ENCODE measurements around the gene ZBTB40.

The ZBTB40 gene

GRCh38 chr1:22572818-22573217 is 121.2 kb downstream of the ZBTB40 start:
- H3K9ac ChIP-seq (ENCODE audit: low read length), result no peak overlapping the region
- TF ChIP-seq CTCF (IDR thresholded peaks at IDR 0.05; ENCODE audit: low read depth, low read length) (no peak), EZH2phosphoT487 (IDR thresholded peaks at IDR 0.05; ENCODE audit: low read depth) (no peak)
- H3K27ac ChIP-seq (ENCODE audit: low read length), result no peak overlapping the region
- H3K4me2 ChIP-seq (ENCODE audit: low read length), result no peak overlapping the region
- no peaks in the 10 kb centered on the region for H3K9me3 ChIP-seq (ENCODE audit: insufficient read depth, low read length)
- no peak overlapping the region for H3K4me3 ChIP-seq (ENCODE audit: low read length)
- H3K27me3 ChIP-seq (ENCODE audit: low read depth, low read length), result no peaks in the 10 kb centered on the region
- H3K79me2 ChIP-seq (ENCODE audit: low read length), result no peaks in the 10 kb centered on the region
- no peaks in the 10 kb centered on the region for H3K4me1 ChIP-seq (ENCODE audit: low read length)
- H2AFZ ChIP-seq (ENCODE audit: low read depth, low read length), result no peak overlapping the region
- H4K20me1 ChIP-seq (ENCODE audit: insufficient read depth, low read length), result no peaks in the 10 kb centered on the region
- no peaks in the 10 kb centered on the region for H3K36me3 ChIP-seq (replicated peaks; ENCODE audit: low read depth, low read length)

GRCh38 chr1:22573237-22573636 is 121.6 kb downstream of the ZBTB40 start:
- Histone ChIP-seq H2AFZ (ENCODE audit: low read depth, low read length) (no peak overlapping the region), H3K79me2 (ENCODE audit: low read length) (no peaks in the 10 kb centered on the region), H3K36me3 (replicated peaks; ENCODE audit: low read depth, low read length) (no peaks in the 10 kb centered on the region), H3K9ac (ENCODE audit: low read length) (no peak overlapping the region), H3K4me3 (ENCODE audit: low read length) (no peak overlapping the region), H4K20me1 (ENCODE audit: insufficient read depth, low read length) (no peaks in the 10 kb centered on the region), H3K27ac (ENCODE audit: low read length) (no peak overlapping the region), H3K4me1 (ENCODE audit: low read length) (no peaks in the 10 kb centered on the region), H3K9me3 (ENCODE audit: insufficient read depth, low read length) (no peaks in the 10 kb centered on the region), H3K4me2 (ENCODE audit: low read length) (no peak overlapping the region), H3K27me3 (ENCODE audit: low read depth, low read length) (no peaks in the 10 kb centered on the region)
- TF ChIP-seq CTCF (IDR thresholded peaks at IDR 0.05; ENCODE audit: low read depth, low read length) (no peak), EZH2phosphoT487 (IDR thresholded peaks at IDR 0.05; ENCODE audit: low read depth) (no peak)

GRCh38 chr1:22575532-22576149 is 124.0 kb downstream of the ZBTB40 start:
- Histone ChIP-seq H3K27me3 (ENCODE audit: low read depth, low read length) (no peaks in the 10 kb centered on the region), H4K20me1 (ENCODE audit: insufficient read depth, low read length) (no peaks in the 10 kb centered on the region), H3K27ac (ENCODE audit: low read length) (no peak overlapping the region), H2AFZ (ENCODE audit: low read depth, low read length) (no peak overlapping the region), H3K79me2 (ENCODE audit: low read length) (no peaks in the 10 kb centered on the region), H3K4me1 (ENCODE audit: low read length) (no peaks in the 10 kb centered on the region), H3K4me2 (ENCODE audit: low read length) (no peak overlapping the region), H3K9me3 (ENCODE audit: insufficient read depth, low read length) (no peaks in the 10 kb centered on the region), H3K9ac (ENCODE audit: low read length) (no peak overlapping the region), H3K36me3 (replicated peaks; ENCODE audit: low read depth, low read length) (no peaks in the 10 kb centered on the region), H3K4me3 (ENCODE audit: low read length) (no peak overlapping the region)
- TF ChIP-seq EZH2phosphoT487 (IDR thresholded peaks at IDR 0.05; ENCODE audit: low read depth), result no peak
- no peak for TF ChIP-seq CTCF (IDR thresholded peaks at IDR 0.05; ENCODE audit: low read depth, low read length)

GRCh38 chr1:22576150-22576544 is 124.5 kb downstream of the ZBTB40 start:
- no peaks in the 10 kb centered on the region for H3K9me3 ChIP-seq (ENCODE audit: insufficient read depth, low read length)
- H2AFZ ChIP-seq (ENCODE audit: low read depth, low read length), result no peak overlapping the region
- no peak overlapping the region for H3K4me2 ChIP-seq (ENCODE audit: low read length)
- H3K9ac ChIP-seq (ENCODE audit: low read length), result no peak overlapping the region
- H3K4me1 ChIP-seq (ENCODE audit: low read length), result no peaks in the 10 kb centered on the region
- H4K20me1 ChIP-seq (ENCODE audit: insufficient read depth, low read length), result no peaks in the 10 kb centered on the region
- no peaks in the 10 kb centered on the region for H3K36me3 ChIP-seq (replicated peaks; ENCODE audit: low read depth, low read length)
- no peaks in the 10 kb centered on the region for H3K79me2 ChIP-seq (ENCODE audit: low read length)
- no peak overlapping the region for H3K4me3 ChIP-seq (ENCODE audit: low read length)
- TF ChIP-seq CTCF (IDR thresholded peaks at IDR 0.05; ENCODE audit: low read depth, low read length) (no peak), EZH2phosphoT487 (IDR thresholded peaks at IDR 0.05; ENCODE audit: low read depth) (no peak)
- H3K27me3 ChIP-seq (ENCODE audit: low read depth, low read length), result no peaks in the 10 kb centered on the region
- H3K27ac ChIP-seq (ENCODE audit: low read length), result no peak overlapping the region

Data from OCI-LY3 (cell line).